Aorta (tissue), 5 donors: ENCODE measurements around the gene ACSS2. TPM values are rescaled to one million over a fixed set of nuclear protein-coding genes. Genes with fewer than 3 reads are reported as not detected.
A peak's percentile ranks its signal among the peaks of the same experiment; 100 is the strongest.
"Not testable (repeated sequence)": the region's sequence is repeated elsewhere in the genome, so short reads cannot be mapped to it uniquely, and the experiment has no call there.

Experiments used
- ATAC-seq: fragments of 200-7000 bp; cut with Tn5 transposase; one replicate; pipeline ENCODE4 v1.9.1; 2022; ENCODE audit warnings: moderate library complexity; ENCODE audit not compliant: low FRiP score
- DNase-seq, 2 donors: peaks; one replicate each; pipeline ENCODE4 v3.0.0-alpha.2; 2020
- H3K27ac ChIP-seq, 2 donors: one replicate each; pipeline ENCODE4 v1.5.1; 2013; ENCODE audit warnings: low read length in 2 of 2, mild to moderate bottlenecking in 2 of 2, moderate library complexity in 2 of 2, control low read depth in 1 of 2, inconsistent platforms in 1 of 2, low read depth in 1 of 2
- H3K27me3 ChIP-seq, 2 donors: one replicate each; pipeline ENCODE4 v1.6.1; 2013; ENCODE audit warnings: control low read depth in 1 of 2, low read length in 1 of 2, mild to moderate bottlenecking in 1 of 2, moderate library complexity in 1 of 2; ENCODE audit not compliant: insufficient read depth in 2 of 2, control insufficient read depth in 1 of 2
- H3K36me3 ChIP-seq, 2 donors: one replicate each; pipeline ENCODE4 v1.6.1; 2013; ENCODE audit warnings: control low read depth in 1 of 2, low read length in 1 of 2, mild to moderate bottlenecking in 1 of 2; ENCODE audit not compliant: insufficient read depth in 2 of 2, control insufficient read depth in 1 of 2
- H3K4me1 ChIP-seq, 2 donors: one replicate each; pipeline ENCODE4 v1.6.1; 2013; ENCODE audit warnings: low read length in 2 of 2, control low read depth in 1 of 2, mild to moderate bottlenecking in 1 of 2, moderate library complexity in 1 of 2; ENCODE audit not compliant: insufficient read depth in 2 of 2, control insufficient read depth in 1 of 2
- H3K4me3 ChIP-seq, 2 donors: one replicate each; pipeline ENCODE4 v1.5.1; 2013; ENCODE audit warnings: low read length in 2 of 2, control low read depth in 1 of 2, mild to moderate bottlenecking in 1 of 2
- H3K9me3 ChIP-seq: one replicate; pipeline ENCODE4 v1.6.1; 2013; ENCODE audit warnings: mild to moderate bottlenecking, low read length; ENCODE audit not compliant: control insufficient read depth
- WGBS, 2 donors: extraction: QIAGEN DNeasy Blood & Tissue Kit; methylation state at CpG; one replicate each; pipeline ENCODE4 v1.1.7; 2013; 5-methylcytosine and 5-hydroxymethylcytosine counted together
- intact Hi-C, 2 donors: fragments of 100-400 bp; cut with DNase I; formaldehyde crosslinking; loops; one replicate each; pipeline versions ENCODE4 v1.14.2 to v1.15.0; 2022
- polyA plus RNA-seq, 2 donors: library from polyadenylated mRNA; stranded (reverse); fragments of 200-250 nt; gene quantifications; one replicate each; pipeline ENCODE4 v1.2.3, GENCODE V29; 2013
- total RNA-seq, 2 donors: library from RNA; stranded (reverse); fragmentation: NEBNext Ultra II Directional; extraction: Animal tissue kit (Norgen Biotek cat#: 25700); gene quantifications; one replicate each; pipeline ENCODE4 v1.2.1, GENCODE V29; 2021
- donor health status: healthy with polysubstance abuse.
- donor health status: Bipolar disorder and iron deficiency.
- donor health status: DM: no; HTN: no; CAD: no.
- donor health status: DM: no; HTN: no; CAD: no.
- donor health status: DM: yes; HTN: yes; CAD: no.

Gene ACSS2
- total and polyA plus RNA-seq, 4 donors: 59.4 to 99.0 (median 76.1) TPM

GRCh38 chr20:34891166-34892062 is 15.0 kb downstream of the ACSS2 start:
- Histone ChIP-seq H3K36me3 (no peaks in the 10 kb centered on the region), H3K9me3 (peaks cover 2% of the 10 kb centered on the region), H3K4me1 (peaks cover 5 to 13% of the 10 kb centered on the region in 2 donors), H3K27ac (peak overlapping the region in 1 of 2 donors; percentile 36), H3K4me3 (no peak overlapping the region), H3K27me3 (no peaks in the 10 kb centered on the region)
- DNase-seq (no peak), ATAC-seq (no peak)
- intact Hi-C loops: no loop called here
- 73 to 87% methylated on average over 2 of the region's 2 CpGs for WGBS, 2 donors

DNA sequence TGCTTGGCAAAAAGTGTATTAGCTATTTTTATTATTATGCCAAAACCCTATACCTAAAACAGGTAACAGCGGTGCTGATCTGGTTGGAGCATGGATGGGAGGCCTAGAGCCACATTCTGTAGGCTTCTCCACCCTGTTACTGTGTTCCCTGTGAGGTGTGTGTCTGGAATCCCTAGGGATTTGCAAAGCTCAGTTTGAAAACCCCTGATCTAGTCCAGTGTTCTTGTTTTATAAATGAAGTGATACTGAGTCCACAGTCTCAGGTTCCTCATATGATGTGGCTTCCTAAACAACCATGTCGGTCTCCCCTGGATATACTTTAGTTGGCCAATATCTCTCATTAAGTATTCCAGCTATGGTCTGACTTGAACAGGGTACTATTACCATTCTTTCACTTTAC is 16.3 kb downstream of the ACSS2 start:
- no peak for ATAC-seq
- H3K9me3 ChIP-seq: peaks cover 2% of the 10 kb centered on the region
- H3K27ac ChIP-seq: peak overlapping the region in 1 of 2 donors; percentile 17
- DNase-seq: no peak
- no peak overlapping the region for H3K4me3 ChIP-seq
- 96% methylated on average over 2 of the region's 2 CpGs for WGBS, 2 donors
- H3K4me1 ChIP-seq: peaks cover 3 to 13% of the 10 kb centered on the region in 2 donors
- H3K36me3 ChIP-seq: no peaks in the 10 kb centered on the region
- no peaks in the 10 kb centered on the region for H3K27me3 ChIP-seq
- intact Hi-C loops: no loop called here

DNA sequence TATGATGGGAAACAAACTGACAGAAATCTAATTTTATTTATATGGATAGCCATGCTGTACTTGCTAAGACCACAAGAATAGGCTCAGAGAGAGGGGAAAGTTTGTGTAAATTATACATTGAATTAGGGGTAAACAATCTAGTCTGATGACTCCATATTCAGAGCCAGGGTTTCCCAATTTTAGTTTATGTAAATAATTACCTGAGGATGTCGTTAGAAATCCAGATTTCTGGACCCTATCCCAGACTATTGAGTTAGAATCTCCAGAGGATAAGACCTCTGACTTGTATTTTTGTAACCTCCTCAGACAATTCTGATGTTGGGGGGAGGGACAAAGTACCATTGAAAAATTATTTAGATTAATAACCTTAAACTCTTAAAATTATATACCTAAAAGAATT is 18.3 kb downstream of the ACSS2 start:
- Histone ChIP-seq H3K27me3 (no peaks in the 10 kb centered on the region), H3K4me3 (no peak overlapping the region), H3K4me1 (peaks cover 3 to 13% of the 10 kb centered on the region in 2 donors), H3K27ac (no peak overlapping the region), H3K36me3 (no peaks in the 10 kb centered on the region), H3K9me3 (no peaks in the 10 kb centered on the region)
- WGBS, 2 donors: 7 to 10% methylated on average over 1 of the region's 1 CpG
- no peak for DNase-seq
- ATAC-seq: no peak
- intact Hi-C loops: no loop called here

GRCh38 chr20:34895465-34895864 is 19.1 kb downstream of the ACSS2 start:
- DNase-seq (no peak), ATAC-seq (no peak)
- Histone ChIP-seq H3K9me3 (no peaks in the 10 kb centered on the region), H3K27me3 (no peaks in the 10 kb centered on the region), H3K27ac (no peak overlapping the region), H3K36me3 (no peaks in the 10 kb centered on the region), H3K4me1 (peaks cover 3 to 13% of the 10 kb centered on the region in 2 donors), H3K4me3 (no peak overlapping the region)
- 34 to 51% methylated on average over 3 of the region's 3 CpGs for WGBS, 2 donors
- intact Hi-C loops: no loop called here

- H3K4me1 ChIP-seq: peaks cover 3 to 10% of the 10 kb centered on the region in 2 donors
- H3K4me3 ChIP-seq: no peak overlapping the region
- no peaks in the 10 kb centered on the region for H3K9me3 ChIP-seq
- ATAC-seq: no peak
- intact Hi-C loops: no loop called here
- H3K36me3 ChIP-seq: no peaks in the 10 kb centered on the region
- H3K27ac ChIP-seq: peak overlapping the region; percentile 26 to 67
- no peaks in the 10 kb centered on the region for H3K27me3 ChIP-seq
- DNase-seq: no peak
- 5 to 9% methylated on average over 1 of the region's 1 CpG for WGBS, 2 donors
These were observed 19.7 kb downstream of the ACSS2 start for GRCh38 chr20:34896086-34896621.

DNA sequence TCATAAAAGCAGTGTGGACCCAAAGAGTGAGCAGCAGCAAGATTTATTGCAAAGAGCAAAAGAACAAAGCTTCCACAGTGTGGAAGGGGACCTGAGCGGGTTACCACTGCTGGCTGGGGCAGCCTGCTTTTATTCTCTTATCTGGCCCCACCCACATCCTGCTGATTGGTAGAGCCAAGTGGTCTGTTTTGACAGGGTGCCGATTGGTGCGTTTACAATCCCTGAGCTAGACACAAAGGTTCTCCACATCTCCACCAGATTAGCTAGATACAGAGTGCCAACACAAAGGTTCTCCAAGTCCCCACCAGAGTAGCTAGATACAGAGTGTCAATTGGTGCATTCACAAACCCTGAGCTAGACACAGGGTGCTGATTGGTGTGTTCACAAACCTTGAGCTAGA is 21.7 kb downstream of the ACSS2 start:
- H3K9me3 ChIP-seq, H3K36me3 ChIP-seq, H3K4me1 ChIP-seq, DNase-seq, H3K4me3 ChIP-seq, H3K27ac ChIP-seq, intact Hi-C loops, H3K27me3 ChIP-seq, ATAC-seq: not testable (repeated sequence)
- WGBS, 2 donors: 33 to 55% methylated on average over 2 to 3 of the region's 3 CpGs

- DNase-seq, H3K27me3 ChIP-seq, intact Hi-C loops, H3K4me1 ChIP-seq, ATAC-seq, H3K36me3 ChIP-seq, H3K9me3 ChIP-seq, H3K27ac ChIP-seq, H3K4me3 ChIP-seq: not testable (repeated sequence)
- 84 to 94% methylated on average over 13 to 26 of the region's 26 CpGs for WGBS, 2 donors
These were observed 22.3 kb downstream of the ACSS2 start for GRCh38 chr20:34898731-34899130.

DNA sequence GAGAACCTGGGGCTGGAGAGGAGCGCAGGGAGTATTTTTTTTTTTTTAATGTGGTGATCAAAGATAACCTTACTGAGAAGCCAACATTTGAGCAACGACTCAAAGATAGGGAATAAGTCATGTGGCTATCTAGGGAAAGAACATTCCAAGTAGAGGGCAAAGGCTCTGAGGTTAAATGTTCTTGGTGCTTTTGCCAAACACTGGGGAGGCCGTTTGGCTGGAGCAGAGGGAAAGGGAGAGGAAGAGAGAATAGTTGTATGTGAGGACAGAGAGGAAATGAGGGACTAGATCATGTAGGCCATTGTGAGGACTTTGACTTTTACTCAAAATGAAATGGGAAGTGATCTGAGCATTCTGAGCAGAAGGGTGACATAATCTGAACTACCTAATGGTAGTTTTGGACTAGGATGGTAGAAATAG is 27.8 kb downstream of the ACSS2 start:
- ATAC-seq: no peak
- H3K4me1 ChIP-seq: peaks cover 7 to 8% of the 10 kb centered on the region in 2 donors
- H3K27ac ChIP-seq: no peak overlapping the region
- no peaks in the 10 kb centered on the region for H3K27me3 ChIP-seq
- 32% methylated on average over 3 of the region's 3 CpGs for WGBS, 2 donors
- DNase-seq: no peak
- no peak overlapping the region for H3K4me3 ChIP-seq
- intact Hi-C loops: no loop called here
- no peaks in the 10 kb centered on the region for H3K36me3 ChIP-seq
- no peaks in the 10 kb centered on the region for H3K9me3 ChIP-seq
